HG03066 (cell line): Measurements from ENCODE around the gene KRTAP10-12.

Experiments used
- ATAC-seq: cut with Tn5 transposase; IDR thresholded peaks from one replicate; pipeline ENCODE4 v1.9.1; 2021; ENCODE audit warnings: low read depth; ENCODE audit not compliant: unreplicated experiment

Gene KRTAP10-12

GRCh38 chr21:44710294-44710665, 13.3 kb downstream of the KRTAP10-12 start:
- ATAC-seq: no peak

- no peak for ATAC-seq
Observed at GRCh38 chr21:44710756-44711326, 13.9 kb downstream of the KRTAP10-12 start.

GRCh38 chr21:44711327-44712202, 14.6 kb downstream of the KRTAP10-12 start, which contains the start of gene TSPEAR:
Gene TSPEAR (minus strand): TSS chr21:44711572. CDS start chr21:44711514, 58 bp downstream.
- no peak for ATAC-seq

GRCh38 chr21:44712203-44713028, 15.4 kb downstream of the KRTAP10-12 start:
- ATAC-seq: no peak

- no peak for ATAC-seq
Observed at GRCh38 chr21:44713130-44713529, 16.2 kb downstream of the KRTAP10-12 start.

GRCh38 chr21:44713846-44714245, 16.9 kb downstream of the KRTAP10-12 start:
- no peak for ATAC-seq

GRCh38 chr21:44714905-44715304, 17.9 kb downstream of the KRTAP10-12 start:
- no peak for ATAC-seq

GRCh38 chr21:44716984-44717383, 20.0 kb downstream of the KRTAP10-12 start:
- ATAC-seq: no peak

GRCh38 chr21:44718093-44718492, 21.1 kb downstream of the KRTAP10-12 start:
- ATAC-seq: no peak

- ATAC-seq: no peak
Observed at GRCh38 chr21:44718571-44718970, 21.6 kb downstream of the KRTAP10-12 start.

- ATAC-seq: no peak
Observed at GRCh38 chr21:44720170-44720569, 23.2 kb downstream of the KRTAP10-12 start.

GRCh38 chr21:44722731-44723130, 25.8 kb downstream of the KRTAP10-12 start:
- no peak for ATAC-seq

- ATAC-seq: no peak
Observed at GRCh38 chr21:44723177-44724131, 26.5 kb downstream of the KRTAP10-12 start.

GRCh38 chr21:44724196-44724595, 27.2 kb downstream of the KRTAP10-12 start:
- ATAC-seq: no peak

- no peak for ATAC-seq
Observed at GRCh38 chr21:44724926-44725325, 28.0 kb downstream of the KRTAP10-12 start.

GRCh38 chr21:44726826-44727225, 29.9 kb downstream of the KRTAP10-12 start:
- no peak for ATAC-seq

- no peak for ATAC-seq
Observed at GRCh38 chr21:44727321-44727720, 30.3 kb downstream of the KRTAP10-12 start.

- ATAC-seq: no peak
Observed at GRCh38 chr21:44727757-44728156, 30.8 kb downstream of the KRTAP10-12 start.

- ATAC-seq: no peak
Observed at GRCh38 chr21:44728716-44729115, 31.7 kb downstream of the KRTAP10-12 start.
